ENCODE results near the gene MRPL17.

MRPL17 gene

GRCh38 chr11:6654281-6655019 is 28.7 kb downstream of the MRPL17 start:
- no peak for DNase-seq (ENCODE audit: low read depth)
- TF ChIP-seq CTCF (conservative IDR thresholded peaks at IDR 0.05; ENCODE audit: low read length): no peak
- peak overlapping the region; percentile 62 for H3K4me3 ChIP-seq (ENCODE audit: low read length)

DNA sequence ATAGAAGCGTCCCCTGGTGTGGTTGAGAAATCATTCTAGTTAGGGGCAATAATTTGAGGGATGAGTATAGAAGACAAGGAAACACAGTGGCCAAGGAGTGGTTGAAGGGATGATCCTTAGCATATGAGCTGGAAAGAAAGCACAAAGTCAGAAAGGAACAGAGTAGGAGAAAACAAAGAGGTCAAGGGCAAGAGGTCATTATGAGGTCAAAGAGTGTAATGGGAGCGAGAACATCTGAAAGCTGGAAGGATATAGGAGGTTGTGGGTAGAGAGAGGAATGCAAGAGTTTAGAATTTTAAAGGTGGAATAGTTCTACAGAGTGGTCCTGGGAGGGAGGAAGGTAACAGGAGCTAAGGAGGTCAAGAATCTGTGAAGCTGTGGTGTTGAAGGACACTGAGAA is 29.5 kb downstream of the MRPL17 start:
- no peak for DNase-seq (ENCODE audit: low read depth)
- H3K4me3 ChIP-seq (ENCODE audit: low read length): no peak overlapping the region
- TF ChIP-seq CTCF (conservative IDR thresholded peaks at IDR 0.05; ENCODE audit: low read length): no peak

DNA sequence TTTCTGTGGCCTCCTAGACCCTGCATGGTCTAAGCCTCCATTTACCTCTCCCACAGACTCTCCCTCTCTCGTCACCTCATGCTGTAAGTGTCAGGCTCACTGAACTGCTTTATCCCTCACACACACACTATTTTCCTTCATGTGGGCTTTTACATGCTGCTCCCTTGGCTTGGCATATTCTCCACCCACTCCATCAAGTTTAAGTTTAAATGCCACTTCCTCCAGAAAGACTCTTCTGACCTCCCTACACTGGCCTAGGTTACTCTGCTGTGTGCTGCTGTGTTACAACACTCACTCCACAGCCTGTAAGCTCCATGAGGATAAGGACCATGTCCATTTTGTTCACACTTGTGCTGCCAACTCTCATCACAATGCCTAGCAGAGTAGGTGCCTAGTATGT is 30.0 kb downstream of the MRPL17 start:
- no peak for DNase-seq (ENCODE audit: low read depth)
- TF ChIP-seq CTCF (conservative IDR thresholded peaks at IDR 0.05; ENCODE audit: low read length): no peak
- no peak overlapping the region for H3K4me3 ChIP-seq (ENCODE audit: low read length)

- no peak for TF ChIP-seq CTCF (conservative IDR thresholded peaks at IDR 0.05; ENCODE audit: low read length)
Observed at GRCh38 chr11:6652182-6652581, 31.0 kb downstream of the MRPL17 start.

DNA sequence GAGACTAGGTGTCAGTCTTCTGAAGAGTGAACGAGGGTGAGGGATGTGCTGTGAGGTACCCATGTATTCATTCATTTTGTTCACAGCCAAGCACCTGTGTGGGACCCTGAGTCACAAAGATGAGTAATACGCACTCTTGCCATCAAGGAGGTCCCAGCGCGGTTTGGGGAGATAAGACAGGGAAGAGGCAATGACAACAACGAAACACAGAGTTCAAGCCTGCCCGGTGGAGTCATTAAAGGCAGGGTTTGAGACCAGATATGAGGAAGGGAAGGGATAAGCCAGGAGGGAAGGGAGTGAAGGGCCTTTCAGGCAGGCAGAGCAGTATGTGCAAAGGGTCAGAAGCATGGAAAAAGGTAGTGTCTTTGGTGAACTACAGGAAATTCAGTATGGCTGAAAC is 32.2 kb downstream of the MRPL17 start:
- DNase-seq (ENCODE audit: low read depth): no peak
- TF ChIP-seq CTCF (conservative IDR thresholded peaks at IDR 0.05; ENCODE audit: low read length): no peak
- no peak overlapping the region for H3K4me3 ChIP-seq (ENCODE audit: low read length)

More at GRCh38 chr11:6652182-6652581, 31.0 kb downstream of the MRPL17 start:
- DNase-seq (ENCODE audit: low read depth): no peak
- H3K4me3 ChIP-seq (ENCODE audit: low read length): no peak overlapping the region

DNA sequence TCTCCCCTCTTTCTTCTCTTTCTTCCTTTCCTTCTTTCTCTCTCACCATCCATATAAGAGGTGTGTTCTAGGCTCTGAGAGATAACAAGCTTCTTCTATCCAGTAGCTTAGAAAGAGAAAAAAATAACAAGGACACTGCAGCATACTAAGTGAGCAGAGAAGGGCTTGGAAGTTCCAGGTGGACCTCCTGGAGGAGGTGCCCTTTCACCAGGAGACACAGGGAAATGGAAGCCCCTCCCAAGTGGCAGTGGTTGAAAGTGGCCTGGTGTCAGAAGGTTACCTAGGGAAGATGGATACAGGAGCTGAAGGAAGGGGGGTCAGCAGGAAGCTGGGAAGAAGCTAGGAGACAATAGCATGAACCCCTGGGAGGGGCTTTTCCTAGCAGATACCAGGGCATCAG is 33.0 kb downstream of the MRPL17 start:
- no peak for TF ChIP-seq CTCF (conservative IDR thresholded peaks at IDR 0.05; ENCODE audit: low read length)
- no peak for DNase-seq (ENCODE audit: low read depth)

DNA sequence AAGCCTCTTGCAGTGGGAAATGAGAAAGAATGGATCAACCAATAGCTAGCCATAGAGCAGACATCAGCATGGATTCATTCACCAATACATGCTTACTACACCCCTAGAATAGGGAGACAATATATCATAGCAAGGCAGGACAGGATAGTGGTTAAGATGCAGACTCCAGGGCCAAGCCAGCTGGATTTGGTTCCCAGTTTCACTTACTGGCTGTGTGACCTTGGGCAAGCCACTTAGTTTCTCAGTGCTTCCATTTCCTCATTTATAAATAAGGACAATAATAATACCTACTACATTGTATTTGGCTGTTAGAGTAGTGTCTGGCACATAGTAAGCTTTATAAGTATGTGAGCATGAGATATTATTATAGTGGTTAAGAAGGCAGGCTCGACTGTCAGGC is 34.6 kb downstream of the MRPL17 start:
- no peak for DNase-seq (ENCODE audit: low read depth)
- no peak for TF ChIP-seq CTCF (conservative IDR thresholded peaks at IDR 0.05; ENCODE audit: low read length)
- H3K4me3 ChIP-seq (ENCODE audit: low read length): no peak overlapping the region

More for the DNA sequence above, 33.0 kb downstream of the MRPL17 start:
- H3K4me3 ChIP-seq (ENCODE audit: low read length): no peak overlapping the region

Measured in AG10803 (cell line).